Activated CD4-positive, alpha-beta T cell treated with anti-CD3 and anti-CD28 coated beads for 4 hours (primary cell): ENCODE results near the gene NHERF1.

Experiments used
- DNase-seq, 2 donors: peaks; one replicate each; pipeline ENCODE4 v3.0.0-alpha.2; 2020

The NHERF1 gene

GRCh38 chr17:74790161-74791058, 42.0 kb downstream of the NHERF1 start:
- no peak for DNase-seq

- DNase-seq = no peak
Measured at GRCh38 chr17:74792586-74793105, 44.2 kb downstream of the NHERF1 start.

GRCh38 chr17:74795327-74796020, 47.0 kb downstream of the NHERF1 start:
- no peak for DNase-seq

- no peak for DNase-seq
Measured at GRCh38 chr17:74796211-74796610, 47.8 kb downstream of the NHERF1 start.

- DNase-seq = no peak
Measured at GRCh38 chr17:74796866-74797265, 48.4 kb downstream of the NHERF1 start.

- no peak for DNase-seq
Measured at GRCh38 chr17:74797824-74798223, 49.4 kb downstream of the NHERF1 start.

GRCh38 chr17:74798239-74798707, 49.8 kb downstream of the NHERF1 start:
- DNase-seq = no peak

GRCh38 chr17:74799097-74799496, 50.7 kb downstream of the NHERF1 start:
- no peak for DNase-seq

- DNase-seq = no peak
Measured at GRCh38 chr17:74800531-74800930, 52.1 kb downstream of the NHERF1 start.

- no peak for DNase-seq
Measured at GRCh38 chr17:74801896-74802295, 53.5 kb downstream of the NHERF1 start.

- DNase-seq = no peak
Measured at GRCh38 chr17:74803388-74803930, 55.0 kb downstream of the NHERF1 start.

GRCh38 chr17:74803971-74804370, 55.5 kb downstream of the NHERF1 start:
- no peak for DNase-seq

GRCh38 chr17:74804683-74805082, 56.3 kb downstream of the NHERF1 start:
- DNase-seq = no peak

GRCh38 chr17:74805591-74805991, 57.2 kb downstream of the NHERF1 start:
- DNase-seq = no peak

- DNase-seq = no peak
Measured at GRCh38 chr17:74806334-74806733, 57.9 kb downstream of the NHERF1 start.

GRCh38 chr17:74807441-74807840, 59.0 kb downstream of the NHERF1 start:
- DNase-seq = no peak

- DNase-seq = no peak
Measured at GRCh38 chr17:74807925-74808324, 59.5 kb downstream of the NHERF1 start.

- no peak for DNase-seq
Measured at GRCh38 chr17:74808714-74809430, 60.4 kb downstream of the NHERF1 start.

GRCh38 chr17:74810699-74811485, 62.5 kb downstream of the NHERF1 start:
- DNase-seq = no peak

GRCh38 chr17:74812109-74813009, 63.9 kb downstream of the NHERF1 start:
- DNase-seq = no peak

- DNase-seq = no peak
Measured at GRCh38 chr17:74814453-74814852, 66.0 kb downstream of the NHERF1 start.
